Stimulated activated CD4-positive, alpha-beta T cell treated with anti-CD3 and anti-CD28 coated beads, Interleukin-12 subunit alpha, Interleukin-12 subunit beta, amount 100 ng/mL, for 4 hours (primary cell): ENCODE data around the gene LRRC10.
"Not testable (repeated sequence)": the region's sequence is repeated elsewhere in the genome, so short reads cannot be mapped to it uniquely, and the experiment has no call there.

Experiments used
- DNase-seq: peaks from one replicate; pipeline ENCODE4 v3.0.0-alpha.2; 2020

Gene LRRC10

DNA sequence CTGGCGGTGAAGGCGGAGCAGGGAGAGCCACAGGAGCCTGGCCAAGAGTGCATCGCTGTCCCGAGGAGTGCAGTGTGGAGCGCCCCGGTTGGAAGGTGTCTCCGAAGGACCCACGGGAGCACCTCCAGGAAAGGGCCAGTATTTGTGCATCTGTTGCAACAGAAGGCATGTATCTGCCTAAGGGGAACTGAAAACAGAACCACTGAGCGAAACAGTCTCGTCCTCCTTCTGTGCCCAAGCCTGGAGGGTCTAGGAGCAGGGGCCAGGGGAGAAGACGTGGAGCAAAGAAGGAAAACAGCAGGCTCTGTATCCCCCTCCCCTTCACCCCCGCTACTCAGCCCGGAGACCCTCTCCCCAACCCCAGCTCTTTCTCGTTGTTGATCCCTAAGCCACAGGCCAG, 5.3 kb upstream of the LRRC10 start:
- no peak for DNase-seq

DNA sequence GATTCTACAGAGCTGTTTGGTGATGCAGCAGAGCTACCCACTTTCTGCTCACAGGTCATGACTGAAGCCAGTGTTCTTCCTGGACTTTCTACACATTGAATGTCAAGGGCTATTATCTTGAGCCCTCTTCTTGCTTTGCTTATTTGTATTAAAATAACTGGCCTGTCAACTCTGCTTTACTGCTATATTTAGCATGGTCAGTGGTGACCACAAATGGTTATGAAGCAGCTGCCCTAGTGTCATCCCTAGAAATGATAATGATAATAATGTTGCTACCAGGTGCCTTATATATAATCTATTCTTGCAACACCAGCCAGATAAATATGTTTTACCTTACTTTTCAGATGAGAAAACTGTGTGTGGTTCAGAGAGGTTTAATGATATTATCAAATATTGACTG, 2.6 kb upstream of the LRRC10 start:
- DNase-seq, result no peak

DNA sequence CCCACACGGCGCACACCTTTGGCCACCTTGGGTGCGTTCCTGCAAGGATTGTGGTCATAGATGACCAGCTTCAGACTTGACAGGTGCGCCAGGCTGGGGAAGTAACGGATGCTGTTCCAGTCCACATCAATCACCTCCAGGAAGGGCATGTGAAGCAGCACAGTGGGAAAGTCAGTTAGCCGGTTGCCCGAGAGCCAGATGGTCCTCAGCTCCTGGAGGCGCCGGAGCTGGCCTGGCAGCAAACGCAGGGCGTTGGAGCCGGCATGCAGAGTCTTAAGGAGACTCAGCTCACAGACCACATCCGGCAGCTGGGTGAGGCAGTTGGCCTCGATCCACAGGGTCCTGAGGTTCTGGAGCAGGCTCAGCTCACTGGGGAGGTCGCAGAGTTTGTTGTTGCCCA, 581 bp downstream of the LRRC10 start:
- no peak for DNase-seq

DNA sequence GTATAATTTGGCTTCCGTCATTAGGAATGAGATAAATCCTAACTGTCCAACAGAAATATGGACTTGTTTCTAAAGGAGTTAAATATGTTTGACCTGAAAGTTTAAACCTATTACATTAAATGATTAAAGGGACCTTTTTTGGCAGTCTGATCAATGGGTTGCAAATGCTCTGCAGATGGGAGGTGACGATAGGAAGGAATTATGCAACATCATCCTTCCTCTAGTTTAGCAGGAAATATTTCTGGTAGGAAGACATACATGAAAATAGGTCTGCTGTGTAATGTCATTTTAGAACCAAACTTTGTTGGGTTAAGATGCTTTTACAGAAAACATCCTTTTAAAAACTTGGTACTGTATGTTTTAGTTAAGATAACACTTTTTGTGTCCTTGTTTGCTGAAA, 2.6 kb downstream of the LRRC10 start:
- no peak for DNase-seq

DNA sequence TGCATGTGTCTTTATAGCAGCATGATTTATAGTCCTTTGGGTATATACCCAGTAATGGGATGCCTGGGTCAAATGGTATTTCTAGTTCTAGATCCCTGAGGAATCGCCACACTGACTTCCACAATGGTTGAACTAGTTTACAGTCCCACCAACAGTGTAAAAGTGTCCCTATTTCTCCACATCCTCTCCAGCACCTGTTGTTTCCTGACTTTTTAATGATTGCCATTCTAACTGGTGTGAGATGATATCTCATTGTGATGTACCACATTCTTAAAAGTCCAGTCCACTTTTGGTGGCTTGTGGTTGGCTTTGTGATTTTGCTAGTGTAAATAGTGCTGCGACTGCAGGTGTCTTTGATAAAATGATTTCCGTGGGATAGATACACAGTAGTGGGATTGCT, 6.4 kb downstream of the LRRC10 start:
- DNase-seq, result not testable (repeated sequence)

GRCh38 chr12:69603556-69603955, 7.2 kb downstream of the LRRC10 start:
- not testable (repeated sequence) for DNase-seq

GRCh38 chr12:69602954-69603353, 7.8 kb downstream of the LRRC10 start:
- no peak for DNase-seq

- no peak for DNase-seq
Observed at GRCh38 chr12:69601962-69602685, 8.6 kb downstream of the LRRC10 start.

- no peak for DNase-seq
Observed at GRCh38 chr12:69600804-69601203, 9.9 kb downstream of the LRRC10 start.

GRCh38 chr12:69598174-69598753, 12.4 kb downstream of the LRRC10 start:
- no peak for DNase-seq

DNA sequence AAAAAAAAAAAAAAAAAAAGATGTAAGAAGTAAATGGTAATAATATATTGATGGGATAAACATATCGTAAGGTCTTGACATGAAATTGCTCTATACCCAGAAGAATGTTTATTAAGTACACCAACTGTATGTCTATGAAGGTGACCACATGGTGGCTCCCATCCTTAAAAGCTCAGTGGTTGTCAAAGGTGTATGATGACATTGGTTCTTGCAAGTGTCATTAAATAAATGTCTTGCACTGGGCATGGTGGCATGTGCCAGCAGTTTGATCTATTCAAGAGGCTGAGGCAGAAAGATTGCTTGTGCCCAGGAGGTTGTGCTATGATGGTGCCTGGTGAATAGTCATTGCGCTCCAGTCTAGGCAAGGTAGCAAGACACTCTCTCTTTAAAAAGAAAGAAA, 15.0 kb downstream of the LRRC10 start:
- DNase-seq, result no peak

DNA sequence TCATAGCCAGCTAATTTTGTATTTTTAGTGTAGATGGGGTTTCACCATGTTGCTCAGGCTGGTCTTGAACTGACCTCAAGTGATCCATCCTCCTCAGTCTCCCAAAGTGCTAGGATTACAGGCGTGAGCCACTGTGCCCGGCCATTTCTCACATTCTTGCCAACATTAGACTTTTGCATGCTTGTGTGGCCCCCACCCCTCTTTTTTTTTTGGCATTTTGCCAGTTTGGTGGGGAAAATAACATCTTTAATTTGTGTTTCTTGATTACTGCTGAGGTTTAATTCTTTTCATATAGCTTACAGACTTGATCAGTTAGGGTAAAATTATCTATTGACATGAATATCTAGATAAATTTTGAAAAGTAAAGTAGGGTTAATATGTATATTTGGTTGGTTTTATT, 21.6 kb downstream of the LRRC10 start:
- DNase-seq, result no peak

GRCh38 chr12:69588527-69588926, 22.2 kb downstream of the LRRC10 start:
- no peak for DNase-seq

- peak; percentile 97 for DNase-seq
Observed at GRCh38 chr12:69585189-69586062, 25.3 kb downstream of the LRRC10 start, which contains the start of gene CCT2. CCT2 (plus strand) TSS chr12:69585459; CDS start chr12:69585522, 63 bp downstream.

GRCh38 chr12:69583203-69583602, 27.5 kb downstream of the LRRC10 start:
- DNase-seq, result no peak

- no peak for DNase-seq
Observed at GRCh38 chr12:69580074-69580473, 30.6 kb downstream of the LRRC10 start.

- no peak for DNase-seq
Observed at GRCh38 chr12:69579029-69579428, 31.7 kb downstream of the LRRC10 start.

DNA sequence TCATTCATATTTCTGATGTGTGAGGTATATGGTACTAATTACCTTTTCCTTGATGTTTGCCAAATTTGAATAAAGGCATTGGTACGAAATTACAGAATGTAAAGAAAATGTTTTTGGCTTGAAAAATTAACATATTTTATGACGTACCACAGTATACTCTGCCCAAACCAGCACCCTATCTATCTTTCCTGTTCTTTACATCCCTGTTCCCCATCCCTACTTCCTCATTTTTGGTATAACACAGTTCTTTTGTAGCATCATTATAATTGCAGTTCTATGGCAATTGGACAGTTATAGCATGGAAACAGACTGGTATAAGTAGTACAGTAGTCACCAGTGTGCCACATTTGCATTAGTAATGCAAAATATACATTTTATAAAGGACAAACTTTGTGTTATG, 32.4 kb downstream of the LRRC10 start:
- DNase-seq, result no peak

GRCh38 chr12:69575346-69575745, 35.4 kb downstream of the LRRC10 start:
- DNase-seq, result no peak

- peak; percentile 27 for DNase-seq
Observed at GRCh38 chr12:69570545-69571399, 39.9 kb downstream of the LRRC10 start.

- DNase-seq, result no peak
Observed at GRCh38 chr12:69570000-69570516, 40.6 kb downstream of the LRRC10 start.

DNA sequence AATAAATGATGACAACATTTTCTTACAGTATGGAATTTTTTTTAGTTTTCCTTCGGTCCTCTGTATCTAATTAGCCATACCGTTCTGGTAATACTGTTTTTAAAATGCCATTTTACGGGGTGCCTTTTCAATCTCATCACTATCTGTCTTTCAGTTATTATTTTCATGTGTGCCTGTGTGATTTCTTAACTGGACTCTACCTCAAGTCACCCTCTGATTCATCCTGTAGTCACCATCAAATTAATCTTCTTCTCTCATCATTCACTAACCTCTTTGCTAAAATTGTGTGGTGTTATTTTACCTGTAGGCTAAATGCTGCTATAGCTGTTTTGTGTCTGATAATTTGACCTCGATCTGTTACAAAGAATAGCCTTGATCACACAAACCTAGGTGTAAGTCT, 41.5 kb downstream of the LRRC10 start:
- DNase-seq, result no peak

DNA sequence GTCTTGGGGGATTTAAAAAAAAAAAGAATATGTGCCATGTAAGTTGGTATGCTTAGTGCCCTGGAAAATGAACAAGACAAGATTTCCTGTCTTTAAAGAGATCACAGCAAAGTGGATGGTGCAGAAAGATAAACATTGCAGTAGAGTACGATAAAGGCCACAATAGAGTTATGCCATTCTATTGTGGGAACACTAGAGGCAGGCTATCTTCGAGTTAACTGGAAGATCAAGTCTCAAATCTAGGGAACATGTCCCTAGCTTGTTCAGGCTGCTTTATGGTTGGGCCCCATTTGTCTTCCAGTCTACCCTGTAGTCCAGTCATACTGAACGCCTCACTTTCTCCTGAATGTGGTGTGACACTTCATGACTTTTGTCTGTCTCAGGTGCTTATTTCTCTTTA, 44.1 kb downstream of the LRRC10 start:
- no peak for DNase-seq
